Measurements from ENCODE around the gene TRIM68. TPM values are rescaled to one million over a fixed set of nuclear protein-coding genes. Genes with fewer than 3 reads are reported as not detected.

TRIM68 gene
- total RNA-seq, 1 donor from 2014 or later, result 10.6 TPM

DNA sequence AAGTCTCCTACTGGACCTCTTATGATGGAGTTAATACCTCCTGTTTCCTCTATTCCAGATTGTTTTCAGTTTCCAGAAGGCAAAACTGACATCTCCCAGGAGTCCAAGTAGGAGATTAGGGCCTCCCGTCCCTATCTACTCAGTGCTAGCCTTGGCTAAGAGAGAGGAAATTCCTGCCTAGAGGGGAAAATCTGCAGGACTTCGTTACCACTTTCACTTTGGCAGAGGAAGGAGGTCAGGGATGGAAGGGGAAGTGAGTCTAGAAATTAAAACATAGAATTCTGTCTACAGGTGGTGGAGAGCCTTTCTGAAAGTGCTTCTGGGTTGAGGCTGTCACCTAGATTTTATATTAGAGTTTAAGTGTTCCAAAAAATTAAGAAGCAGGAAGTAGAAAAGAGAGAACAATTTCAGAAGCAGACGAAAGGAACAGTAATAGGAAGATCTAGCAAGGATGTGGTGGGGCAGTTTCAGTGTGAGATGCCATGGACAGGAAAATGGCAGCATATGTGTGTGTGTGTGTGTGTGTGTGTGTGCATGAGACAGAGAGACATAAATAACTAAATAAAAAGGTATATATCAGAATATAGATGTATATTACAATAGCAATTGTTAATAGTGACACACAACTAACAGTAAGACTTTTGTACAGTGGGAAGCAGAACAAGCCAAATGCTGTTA lies 2.4 kb upstream of the TRIM68 start:
- DNase-seq, result no peak
- intact Hi-C loops (cut with micrococcal nuclease), result no loop called here
- no peak for ATAC-seq

DNA sequence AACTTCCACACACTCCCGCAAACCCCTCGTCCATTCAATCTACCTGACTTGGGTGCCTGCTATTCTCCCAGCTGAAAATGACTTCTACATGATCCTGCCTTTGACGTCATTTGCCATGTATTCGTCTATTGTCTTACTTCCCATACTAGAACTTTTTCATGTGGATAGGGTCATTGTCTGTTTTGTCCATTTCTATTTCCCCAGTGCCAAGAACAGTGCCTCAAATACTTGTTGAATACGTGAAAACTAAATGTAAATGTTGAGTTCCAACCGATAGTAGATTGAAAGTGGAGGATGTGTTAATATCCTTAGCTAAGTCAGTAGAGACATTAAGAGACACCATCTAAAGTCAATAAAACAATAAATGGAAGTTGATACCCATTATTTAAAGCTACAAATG lies 935 bp downstream of the TRIM68 start:
- ATAC-seq (no peak), DNase-seq (no peak)
- intact Hi-C loops (cut with micrococcal nuclease), result no loop called here

DNA sequence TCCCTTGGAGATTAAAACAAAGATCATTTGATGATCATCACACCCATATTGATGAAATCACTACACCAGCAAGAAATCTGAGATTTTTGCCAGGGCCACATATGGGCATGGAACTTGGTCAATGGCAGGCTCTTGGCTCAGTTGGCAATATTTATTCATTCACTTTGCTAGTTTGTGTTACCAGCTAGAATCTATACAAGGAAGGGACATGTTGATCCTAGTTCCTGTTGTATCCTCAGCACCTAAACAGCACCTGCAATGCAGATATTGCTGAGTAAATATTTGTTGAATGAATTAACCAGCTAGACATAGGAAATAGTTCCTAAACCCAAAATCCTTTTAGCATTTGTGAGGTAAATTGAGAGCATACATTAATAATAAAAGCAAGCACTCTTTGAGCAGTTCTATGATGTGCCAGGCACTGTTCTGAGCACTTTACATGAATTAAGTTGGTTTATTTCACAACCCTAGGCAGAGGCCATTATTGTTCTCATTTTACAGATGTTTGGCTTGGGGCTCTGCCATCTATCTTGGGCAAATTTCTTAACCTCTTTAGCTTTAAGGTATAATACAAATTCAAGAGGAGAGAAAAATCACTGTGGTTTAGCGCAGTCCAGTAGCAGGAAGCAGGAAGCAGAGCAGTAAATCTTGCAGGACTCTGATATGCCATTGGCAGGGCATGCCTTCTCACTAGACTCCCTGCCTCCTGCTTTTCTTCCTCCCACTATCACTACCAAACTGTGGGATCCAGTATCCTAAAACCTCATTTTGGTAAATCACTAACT lies 1.6 kb downstream of the TRIM68 start:
- intact Hi-C loops (cut with micrococcal nuclease), result no loop called here

DNA sequence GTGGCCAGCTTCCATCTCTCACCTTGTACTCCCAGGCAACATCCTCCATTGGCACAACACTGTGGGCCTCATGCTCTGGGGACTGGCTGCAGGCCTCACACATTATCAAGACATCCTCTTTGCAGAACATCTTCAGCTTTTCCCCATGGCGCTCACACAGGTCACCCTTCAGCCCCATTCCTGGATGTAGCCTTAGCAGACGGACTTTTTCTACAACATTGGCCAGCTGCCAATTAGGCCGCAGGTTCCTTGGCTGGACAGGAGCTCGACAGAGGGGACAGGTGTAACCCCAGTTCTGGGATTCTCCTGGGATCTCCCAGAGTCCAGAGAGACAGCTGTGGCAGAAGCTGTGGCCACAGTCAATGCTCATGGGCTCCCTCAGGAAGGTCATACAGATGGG lies 3.0 kb downstream of the TRIM68 start:
- intact Hi-C loops (cut with micrococcal nuclease), result no loop called here

More for the DNA sequence above, 1.6 kb downstream of the TRIM68 start:
- ATAC-seq (no peak), DNase-seq (no peak)

DNA sequence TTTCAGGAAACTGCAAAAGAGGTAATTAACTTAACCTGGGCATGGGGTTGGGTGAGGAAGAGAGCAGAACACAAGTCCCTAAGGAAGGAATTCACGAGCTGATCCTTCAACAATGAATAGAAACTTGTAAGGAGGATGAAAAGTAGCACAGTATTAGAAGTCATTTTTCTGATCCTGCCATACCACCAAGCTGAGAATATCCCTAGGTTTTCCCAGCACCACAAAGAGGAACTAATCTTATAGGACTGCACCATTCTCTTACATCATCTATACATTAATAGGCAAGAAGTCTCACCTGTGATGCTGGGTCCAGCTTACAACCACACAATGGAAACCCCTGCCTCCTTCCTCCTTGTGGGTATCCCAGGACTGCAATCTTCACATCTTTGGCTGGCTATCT lies 14.3 kb downstream of the TRIM68 start, which contains the start of gene OR52I1:
TSS of gene OR52I1 (plus strand) at position 301 of the 400 bp plus-strand sequence. CDS start at position 301, 0 bp downstream.
- ATAC-seq (no peak), DNase-seq (no peak)
- intact Hi-C loops (cut with micrococcal nuclease), result no loop called here

More for the DNA sequence above, 3.0 kb downstream of the TRIM68 start:
- ATAC-seq (no peak), DNase-seq (no peak)

- intact Hi-C loops (cut with micrococcal nuclease), result no loop called here
- DNase-seq (no peak), ATAC-seq (no peak)
Measured at GRCh38 chr11:4589017-4589416, 19.0 kb downstream of the TRIM68 start.

- intact Hi-C loops (cut with micrococcal nuclease), result no loop called here
- ATAC-seq (no peak), DNase-seq (no peak)
Measured at GRCh38 chr11:4581443-4581842, 26.6 kb downstream of the TRIM68 start, which contains the start of gene OR52I2. TSS of gene OR52I2 (plus strand) at chr11:4581743.

DNA sequence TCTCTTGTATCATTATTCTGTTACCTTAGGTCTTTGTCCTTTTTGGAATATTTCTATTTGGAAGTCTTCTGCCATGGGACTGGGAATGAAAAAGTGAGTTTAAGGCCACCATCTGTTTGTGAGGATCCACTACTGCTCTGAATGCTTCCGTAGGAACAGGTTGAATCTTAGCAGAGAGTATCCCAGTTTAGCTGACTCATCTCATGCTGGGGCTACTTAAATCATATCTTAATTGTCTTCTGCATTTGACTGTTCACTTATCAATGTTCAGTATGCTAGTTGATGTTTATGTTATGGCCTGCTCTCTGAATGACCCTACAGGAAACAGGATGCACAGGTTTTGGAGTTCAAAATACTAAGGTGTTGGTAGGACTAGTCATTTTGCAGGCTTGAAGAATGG lies 27.9 kb downstream of the TRIM68 start:
- no peak for DNase-seq
- ATAC-seq, result no peak
- intact Hi-C loops (cut with micrococcal nuclease), result no loop called here

DNA sequence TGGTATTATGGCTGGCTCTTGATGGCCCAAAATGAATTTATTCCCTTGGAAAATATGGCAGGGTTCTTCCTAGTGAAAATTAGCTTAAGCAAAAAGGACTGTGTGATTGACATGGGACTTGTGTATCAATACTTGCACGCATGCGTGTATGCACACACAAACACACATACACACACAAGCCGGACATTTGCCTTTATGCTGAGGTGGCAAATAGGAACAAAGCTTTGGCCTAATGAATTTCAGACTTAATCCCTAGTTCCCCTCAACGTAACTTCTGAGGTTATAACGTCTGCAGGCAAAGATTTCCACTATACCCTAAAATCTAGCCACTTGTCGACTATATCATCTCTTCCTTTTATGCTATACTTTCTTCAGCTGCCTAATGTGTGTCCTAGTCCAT lies 29.4 kb downstream of the TRIM68 start:
- intact Hi-C loops (cut with micrococcal nuclease), result no loop called here
- DNase-seq, result no peak
- ATAC-seq, result no peak

DNA sequence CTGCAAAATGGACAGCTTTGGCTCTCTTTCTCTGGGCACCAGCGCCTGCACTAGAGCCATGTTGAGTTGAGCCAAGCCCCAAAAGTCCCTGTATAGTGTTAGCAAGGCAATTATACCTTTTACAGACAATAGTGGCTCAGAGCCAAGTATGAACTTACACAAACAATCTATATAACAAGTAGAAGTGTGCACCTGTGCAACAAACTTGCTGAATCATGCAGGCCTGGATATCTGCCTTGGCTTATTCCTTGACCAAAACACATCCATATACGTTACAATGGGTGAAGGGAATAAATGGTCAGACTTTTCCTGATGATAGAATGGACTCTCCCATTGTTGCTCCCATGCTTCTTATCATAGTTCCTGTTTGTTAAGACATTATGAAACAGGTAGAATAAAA lies 30.3 kb downstream of the TRIM68 start:
- intact Hi-C loops (cut with micrococcal nuclease), result no loop called here
- ATAC-seq (no peak), DNase-seq (no peak)

- intact Hi-C loops (cut with micrococcal nuclease), result no loop called here
- no peak for ATAC-seq
- DNase-seq, result no peak
Measured at GRCh38 chr11:4576880-4577279, 31.2 kb downstream of the TRIM68 start.

DNA sequence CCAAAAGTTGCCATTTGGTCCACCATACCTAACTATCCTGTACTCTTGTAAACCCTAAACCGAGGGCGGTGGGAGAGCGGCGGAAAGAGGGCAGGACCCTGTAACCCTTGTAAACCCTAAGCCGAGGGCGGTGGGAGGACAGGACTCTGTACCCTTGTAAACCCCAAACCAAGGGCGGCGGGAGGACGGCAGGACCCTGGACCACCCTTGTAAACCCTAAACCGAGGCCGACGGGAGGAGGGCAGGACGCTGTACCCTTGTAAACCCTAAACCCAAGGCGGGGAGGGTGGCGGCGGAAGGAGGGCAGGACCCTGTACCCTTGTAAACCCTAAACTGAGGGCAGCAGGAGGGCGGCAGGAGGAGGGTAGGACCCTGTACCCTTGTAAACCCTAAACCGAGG lies 39.0 kb downstream of the TRIM68 start:
- ATAC-seq, result no peak
- DNase-seq, result no peak
- intact Hi-C loops (cut with micrococcal nuclease), result no loop called here

DNA sequence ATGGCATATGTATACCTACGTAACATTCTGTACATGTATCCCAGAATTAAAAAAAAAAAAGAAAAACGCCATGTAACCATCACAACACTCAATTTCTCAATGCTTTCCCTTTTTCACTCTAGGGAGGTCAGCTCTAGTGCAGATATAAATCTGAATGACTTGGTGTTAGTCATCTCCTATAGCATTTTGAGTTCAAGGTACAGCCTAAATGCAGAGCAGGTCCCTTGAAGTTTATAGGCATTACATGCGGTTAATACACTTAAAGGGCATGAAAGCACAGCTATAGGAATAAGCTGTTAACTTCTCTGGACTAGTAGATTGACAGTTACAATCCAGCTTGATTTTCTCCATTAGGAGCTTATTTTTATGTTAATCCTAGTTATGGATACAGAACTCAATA lies 42.7 kb downstream of the TRIM68 start:
- ATAC-seq (no peak), DNase-seq (no peak)
- intact Hi-C loops (cut with micrococcal nuclease), result no loop called here

DNA sequence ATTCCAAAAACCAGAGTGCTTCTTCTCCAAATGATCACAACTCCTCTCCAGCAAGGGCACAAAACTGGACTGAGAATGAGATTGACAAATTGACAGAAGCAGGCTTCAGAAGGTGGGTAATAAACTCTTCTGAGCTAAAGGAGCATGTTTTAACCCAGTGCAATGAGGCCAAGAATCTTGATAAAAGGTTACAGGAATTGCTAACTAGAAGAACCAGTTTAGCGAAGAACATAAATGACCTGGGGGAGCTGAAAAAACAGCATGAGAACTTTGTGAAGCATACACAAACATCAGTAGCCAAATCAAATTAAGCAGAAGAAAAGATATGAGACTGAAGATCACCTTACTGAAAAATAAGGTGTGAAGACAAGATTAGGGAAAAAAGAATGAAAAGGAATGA lies 47.6 kb downstream of the TRIM68 start:
- ATAC-seq (no peak), DNase-seq (no peak)
- intact Hi-C loops (cut with micrococcal nuclease), result no loop called here

- ATAC-seq, result no peak
- intact Hi-C loops (cut with micrococcal nuclease), result no loop called here
- DNase-seq, result no peak
Measured at GRCh38 chr11:4559527-4560440, 48.2 kb downstream of the TRIM68 start.

- DNase-seq (no peak), ATAC-seq (no peak)
- intact Hi-C loops (cut with micrococcal nuclease), result no loop called here
Measured at GRCh38 chr11:4551346-4551979, 56.6 kb downstream of the TRIM68 start.
